Keratinocyte (primary cell): Measurements from ENCODE around the gene SETBP1.

Source experiments
- EZH2 ChIP-seq: IDR thresholded peaks from one replicate; pipeline ENCODE4 v1.6.1; 2012; ENCODE audit warnings: inconsistent platforms, mild to moderate bottlenecking, low read length, moderate library complexity
- TF ChIP-seq, protein P1 (sequence below), 3 experiments: IDR thresholded peaks in 1 of 3; conservative IDR thresholded peaks in 1 of 3; optimal IDR thresholded peaks in 1 of 3; 2 replicates in 2 of 3; 3 replicates in 1 of 3; pipeline versions ENCODE3 to v1.5.1; 2011; ENCODE audit warnings: low read length in 3 of 3, mild to moderate bottlenecking in 3 of 3, moderate library complexity in 2 of 3, control low read depth in 1 of 3, inconsistent platforms in 1 of 3; ENCODE audit not compliant: insufficient read depth in 2 of 3; ENCODE audit errors: extremely low read depth in 1 of 3

GRCh38 chr18:44682201-44682870 is 1.6 kb downstream of the SETBP1 start:
- TF ChIP-seq, protein P1, sequence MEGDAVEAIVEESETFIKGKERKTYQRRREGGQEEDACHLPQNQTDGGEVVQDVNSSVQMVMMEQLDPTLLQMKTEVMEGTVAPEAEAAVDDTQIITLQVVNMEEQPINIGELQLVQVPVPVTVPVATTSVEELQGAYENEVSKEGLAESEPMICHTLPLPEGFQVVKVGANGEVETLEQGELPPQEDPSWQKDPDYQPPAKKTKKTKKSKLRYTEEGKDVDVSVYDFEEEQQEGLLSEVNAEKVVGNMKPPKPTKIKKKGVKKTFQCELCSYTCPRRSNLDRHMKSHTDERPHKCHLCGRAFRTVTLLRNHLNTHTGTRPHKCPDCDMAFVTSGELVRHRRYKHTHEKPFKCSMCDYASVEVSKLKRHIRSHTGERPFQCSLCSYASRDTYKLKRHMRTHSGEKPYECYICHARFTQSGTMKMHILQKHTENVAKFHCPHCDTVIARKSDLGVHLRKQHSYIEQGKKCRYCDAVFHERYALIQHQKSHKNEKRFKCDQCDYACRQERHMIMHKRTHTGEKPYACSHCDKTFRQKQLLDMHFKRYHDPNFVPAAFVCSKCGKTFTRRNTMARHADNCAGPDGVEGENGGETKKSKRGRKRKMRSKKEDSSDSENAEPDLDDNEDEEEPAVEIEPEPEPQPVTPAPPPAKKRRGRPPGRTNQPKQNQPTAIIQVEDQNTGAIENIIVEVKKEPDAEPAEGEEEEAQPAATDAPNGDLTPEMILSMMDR (optimal IDR thresholded peaks at IDR 0.05 in 1 of 3, IDR thresholded peaks at IDR 0.05 in 1 of 3, conservative IDR thresholded peaks at IDR 0.05 in 1 of 3; ENCODE audit: extremely low read depth in 1 of 3, insufficient read depth in 2 of 3, low read length in 3 of 3) = no peak
- no peak for TF ChIP-seq EZH2
